Testis (tissue), 3 donors: ENCODE results near the gene KCNJ14. TPM values are rescaled to one million over a fixed set of nuclear protein-coding genes. Genes with fewer than 3 reads are reported as not detected.

ENCODE experiments used
- DNase-seq: peaks from one replicate; pipeline ENCODE4 v3.0.0-alpha.2; 2019
- H3K27ac ChIP-seq, 2 donors: fragments of 200-600 bp; sonication (generic); one replicate each; pipeline ENCODE4 v1.5.1; 2019
- H3K27me3 ChIP-seq: fragments of 200-600 bp; sonication (generic); one replicate; pipeline ENCODE4 v1.5.1; 2019
- H3K36me3 ChIP-seq: fragments of 200-600 bp; sonication (generic); one replicate; pipeline ENCODE4 v1.5.1; 2017; ENCODE audit warnings: low read depth; ENCODE audit errors: missing control alignments
- H3K4me1 ChIP-seq: fragments of 200-600 bp; sonication (generic); one replicate; pipeline ENCODE4 v1.5.1; 2019
- H3K4me3 ChIP-seq, 2 donors: fragments of 200-600 bp; sonication (generic); one replicate each; pipeline ENCODE4 v1.5.1; 2017 to 2019
- H3K9me3 ChIP-seq: fragments of 200-600 bp; sonication (generic); one replicate; pipeline ENCODE4 v1.5.1; 2017
- POLR2A ChIP-seq: fragments of 450-650 bp; IDR thresholded peaks from one replicate; pipeline ENCODE4 v1.6.1; 2017; ENCODE audit warnings: antibody characterized with exemption, mild to moderate bottlenecking, moderate library complexity
- WGBS, 2 donors: methylation state at CpG; one replicate each; pipeline ENCODE4 v1.1.5; 2018; 5-methylcytosine and 5-hydroxymethylcytosine counted together
- intact Hi-C: fragments of 100-400 bp; cut with DNase I; formaldehyde crosslinking; loops from one replicate; pipeline ENCODE4 v1.15.1; 2023; ENCODE audit warnings: low total_unique reads
- polyA plus RNA-seq: library from polyadenylated mRNA; stranded (reverse); fragments of 350-450 nt; fragmentation: Illumina TruSeq; extraction: RNeasy Lipid Tissue Mini Kit (QIAGEN cat#74804); gene quantifications from one replicate; pipeline ENCODE4 v1.2.3, GENCODE V29; 2014; ENCODE audit warnings: low read depth, low replicate concordance; ENCODE audit not compliant: insufficient read depth
- total RNA-seq, 2 donors: library from RNA; depleted of rRNA; stranded (reverse); fragments of >200 nt; gene quantifications; one replicate each; pipeline ENCODE4 v1.2.3, GENCODE V29; 2016
- TF ChIP-seq, protein P1 (sequence below), 3 experiments: fragments of 450-650 bp in 2 of 3; fragments of 200-600 bp in 1 of 3; sonication (generic) in 1 of 3; IDR thresholded peaks; one replicate each; pipeline ENCODE4 v1.5.1; 2016 to 2019; ENCODE audit warnings: antibody characterized with exemption in 3 of 3, mild to moderate bottlenecking in 2 of 3, moderate library complexity in 1 of 3

The KCNJ14 gene
- total and polyA plus RNA-seq, 3 donors from 2014 or later = 0.66 to 2.2 (median 1.6) TPM

DNA sequence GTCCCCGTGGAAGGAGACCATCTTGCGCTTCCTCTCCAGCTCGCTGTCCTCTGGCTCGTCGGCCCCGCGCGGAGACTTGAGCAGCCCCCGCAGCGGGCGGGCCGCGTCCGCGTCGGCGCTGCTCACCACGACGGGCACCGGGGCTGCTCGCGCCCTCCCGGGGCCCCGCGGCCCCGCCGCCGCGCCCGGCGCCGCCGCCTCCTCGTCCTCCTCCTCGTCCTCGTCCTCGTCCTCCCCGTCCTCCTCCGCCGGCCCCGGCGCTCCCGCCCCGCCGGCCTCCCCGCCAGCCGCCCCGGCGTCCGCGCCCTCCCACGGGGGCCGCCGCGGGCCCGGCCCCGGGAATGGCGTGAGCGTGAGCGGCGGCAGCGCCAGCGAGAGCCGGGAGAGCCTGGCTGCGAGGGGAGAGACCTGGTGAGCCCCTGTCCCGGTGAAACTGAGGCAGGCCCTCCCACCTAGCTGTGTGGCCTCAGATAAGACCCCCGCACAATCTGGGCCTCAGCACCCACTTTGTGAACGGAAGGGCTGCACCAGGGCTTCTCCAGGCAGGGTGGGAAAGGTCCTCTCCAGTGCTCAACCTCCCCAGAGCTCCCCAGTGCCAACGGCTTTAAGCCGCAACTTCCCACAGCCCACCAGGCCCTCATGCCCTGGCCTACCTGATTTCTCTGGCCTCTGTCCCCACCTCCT, 38.5 kb downstream of the KCNJ14 start:
- no peaks in the 10 kb centered on the region for H3K9me3 ChIP-seq
- 4 to 24% methylated on average over 7 to 55 of the region's 70 CpGs for WGBS, 2 donors
- no peak for DNase-seq
- intact Hi-C loops = no loop called here
- TF ChIP-seq, protein P1, sequence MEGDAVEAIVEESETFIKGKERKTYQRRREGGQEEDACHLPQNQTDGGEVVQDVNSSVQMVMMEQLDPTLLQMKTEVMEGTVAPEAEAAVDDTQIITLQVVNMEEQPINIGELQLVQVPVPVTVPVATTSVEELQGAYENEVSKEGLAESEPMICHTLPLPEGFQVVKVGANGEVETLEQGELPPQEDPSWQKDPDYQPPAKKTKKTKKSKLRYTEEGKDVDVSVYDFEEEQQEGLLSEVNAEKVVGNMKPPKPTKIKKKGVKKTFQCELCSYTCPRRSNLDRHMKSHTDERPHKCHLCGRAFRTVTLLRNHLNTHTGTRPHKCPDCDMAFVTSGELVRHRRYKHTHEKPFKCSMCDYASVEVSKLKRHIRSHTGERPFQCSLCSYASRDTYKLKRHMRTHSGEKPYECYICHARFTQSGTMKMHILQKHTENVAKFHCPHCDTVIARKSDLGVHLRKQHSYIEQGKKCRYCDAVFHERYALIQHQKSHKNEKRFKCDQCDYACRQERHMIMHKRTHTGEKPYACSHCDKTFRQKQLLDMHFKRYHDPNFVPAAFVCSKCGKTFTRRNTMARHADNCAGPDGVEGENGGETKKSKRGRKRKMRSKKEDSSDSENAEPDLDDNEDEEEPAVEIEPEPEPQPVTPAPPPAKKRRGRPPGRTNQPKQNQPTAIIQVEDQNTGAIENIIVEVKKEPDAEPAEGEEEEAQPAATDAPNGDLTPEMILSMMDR (IDR thresholded peaks at IDR 0.05) = no peak
- TF ChIP-seq POLR2A = no peak
- H3K27me3 ChIP-seq = no peaks in the 10 kb centered on the region
- peaks cover 6% of the 10 kb centered on the region for H3K4me1 ChIP-seq
- H3K4me3 ChIP-seq = peak overlapping the region; percentile 42 to 53
- no peaks in the 10 kb centered on the region for H3K36me3 ChIP-seq
- H3K27ac ChIP-seq = no peak overlapping the region

DNA sequence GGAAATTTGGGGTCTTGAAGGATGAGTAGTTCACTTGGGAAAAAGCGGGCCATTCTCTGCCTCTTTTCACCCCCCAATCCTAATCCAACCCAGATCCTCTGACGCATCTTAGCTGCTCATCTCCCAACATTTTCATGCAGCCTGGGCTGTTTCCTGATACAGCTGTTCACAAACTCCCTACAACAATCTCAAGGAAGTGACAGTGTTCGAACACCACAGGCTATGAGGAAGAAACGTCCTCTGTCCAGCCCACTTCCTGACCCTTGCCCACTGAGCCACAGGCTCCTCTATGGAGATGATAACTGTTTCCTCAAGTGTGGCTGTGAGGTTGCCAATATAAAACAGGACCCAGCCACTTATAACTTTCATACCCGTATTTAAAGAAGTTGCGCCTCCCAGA, 40.0 kb downstream of the KCNJ14 start:
- H3K4me3 ChIP-seq = no peak overlapping the region
- WGBS, 2 donors = 64 to 75% methylated on average over 6 of the region's 6 CpGs
- H3K4me1 ChIP-seq = peaks cover 6% of the 10 kb centered on the region
- H3K36me3 ChIP-seq = no peaks in the 10 kb centered on the region
- H3K27me3 ChIP-seq = no peaks in the 10 kb centered on the region
- no peak overlapping the region for H3K27ac ChIP-seq
- H3K9me3 ChIP-seq = no peaks in the 10 kb centered on the region
- DNase-seq = no peak
- intact Hi-C loops = no loop called here
- no peak for TF ChIP-seq POLR2A
- TF ChIP-seq, protein P1 (IDR thresholded peaks at IDR 0.05) = no peak

DNA sequence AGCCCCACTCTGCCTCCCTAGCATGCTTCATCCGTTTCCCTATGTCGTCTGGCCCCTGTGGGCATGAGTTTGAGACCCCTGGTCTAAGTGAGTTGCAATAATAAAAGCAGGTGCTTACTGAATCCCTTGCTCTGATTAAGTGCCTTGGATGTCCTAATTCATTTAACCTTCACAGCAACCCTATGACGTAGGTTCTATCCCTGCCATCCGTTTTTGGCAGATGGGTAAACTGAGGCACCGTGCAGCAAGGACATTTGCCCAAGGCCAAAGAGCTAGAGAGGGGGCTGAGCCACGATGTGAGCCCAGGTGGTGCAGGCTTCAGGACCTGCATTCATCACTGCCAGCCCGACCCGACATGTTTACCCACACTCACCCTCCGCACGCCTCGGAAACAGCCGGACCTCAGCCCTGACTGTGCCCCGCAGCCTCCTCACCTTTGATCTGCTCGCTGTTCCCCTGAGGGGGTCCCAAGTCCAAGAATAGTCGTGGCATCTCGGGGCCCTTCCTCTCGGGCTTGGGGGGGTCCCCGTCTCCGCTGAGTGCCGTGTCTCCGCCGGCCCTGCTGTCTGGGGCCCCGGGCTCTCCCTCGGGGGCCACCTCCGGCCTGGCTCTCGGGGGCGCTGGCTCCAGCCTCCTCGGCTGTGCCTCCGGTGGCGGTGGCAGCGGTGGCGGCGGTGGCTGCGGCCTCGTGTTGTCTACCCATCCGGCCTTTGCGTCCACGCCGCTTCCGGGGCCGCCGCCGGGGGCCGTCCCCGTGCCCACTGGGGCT, 41.8 kb downstream of the KCNJ14 start:
- Histone ChIP-seq H3K27ac (no peak overlapping the region), H3K4me3 (no peak overlapping the region), H3K9me3 (no peaks in the 10 kb centered on the region), H3K4me1 (peaks cover 3% of the 10 kb centered on the region), H3K27me3 (no peaks in the 10 kb centered on the region), H3K36me3 (no peaks in the 10 kb centered on the region)
- intact Hi-C loops = no loop called here
- TF ChIP-seq, protein P1 (IDR thresholded peaks at IDR 0.05) = no peak
- TF ChIP-seq POLR2A = no peak
- WGBS, 2 donors = 42 to 71% methylated on average over 5 to 45 of the region's 45 CpGs
- no peak for DNase-seq

DNA sequence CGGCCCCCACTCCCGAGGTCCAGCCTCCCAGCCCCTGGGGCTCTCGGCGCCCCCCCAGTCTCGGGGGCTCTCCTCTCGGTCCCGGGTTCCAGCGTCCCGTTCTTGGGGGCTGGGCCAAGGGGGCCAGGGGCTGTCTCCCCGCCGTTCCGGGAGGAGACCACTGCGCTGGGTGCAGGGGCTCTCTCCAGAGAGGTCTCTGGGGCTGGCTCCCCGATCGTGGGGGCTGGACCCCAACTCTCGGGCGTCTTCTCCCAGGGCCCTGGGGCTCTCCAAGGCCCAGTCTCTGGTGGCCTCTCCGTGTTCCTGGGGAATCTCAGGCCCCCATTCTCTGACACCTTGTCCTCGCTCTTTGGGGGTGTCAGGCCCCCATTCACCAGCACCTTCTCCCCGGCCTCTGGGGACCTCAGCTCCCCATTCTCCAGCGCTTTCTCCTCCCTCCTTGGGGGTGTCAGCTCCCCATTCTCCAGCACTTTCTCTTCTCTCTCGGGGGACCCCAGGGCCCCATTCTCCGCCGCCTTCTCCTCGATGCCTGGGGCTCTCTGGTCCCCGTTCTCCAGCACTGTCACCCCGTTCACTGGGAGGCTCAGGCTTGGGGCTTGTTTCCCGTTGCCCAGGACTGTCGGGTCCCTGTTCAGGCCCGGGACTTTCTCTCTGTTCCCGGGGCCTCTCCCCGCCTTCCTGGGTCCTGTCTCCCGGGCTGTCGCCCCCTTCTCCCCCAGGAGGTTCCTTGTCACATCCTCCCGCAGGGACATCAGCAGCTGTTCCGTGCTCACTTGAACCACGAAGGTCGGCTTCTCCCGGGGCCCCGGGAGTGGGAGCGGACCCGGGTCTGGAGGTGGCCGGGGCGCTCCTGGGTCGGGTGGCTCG, 42.6 kb downstream of the KCNJ14 start:
- Histone ChIP-seq H3K27ac (no peak overlapping the region), H3K9me3 (no peaks in the 10 kb centered on the region), H3K27me3 (no peaks in the 10 kb centered on the region), H3K4me1 (peaks cover 3% of the 10 kb centered on the region), H3K36me3 (no peaks in the 10 kb centered on the region), H3K4me3 (no peak overlapping the region)
- DNase-seq = no peak
- intact Hi-C loops = no loop called here
- WGBS, 2 donors = 29 to 64% methylated on average over 20 to 46 of the region's 46 CpGs
- no peak for TF ChIP-seq POLR2A
- TF ChIP-seq, protein P1 (IDR thresholded peaks at IDR 0.05) = no peak
